Memory B cell (primary cell): ENCODE measurements around the gene ARHGAP32.

Experiments used
- ATAC-seq: fragments of 150-1000 bp; cut with Tn5 transposase; 2 replicates; pipeline ENCODE4 v1.10.0; 2021; ENCODE audit warnings: low read depth, mild to moderate bottlenecking, moderate library complexity
- DNase-seq, 2 donors: peaks; one replicate each; pipeline ENCODE4 v3.0.0; 2022; ENCODE audit warnings: low spot score in 2 of 2
- H3K27ac Mint-ChIP-seq: one replicate; pipeline ENCODE4 v1.8.0; 2022; ENCODE audit warnings: mild to moderate bottlenecking, moderate library complexity, mixed read lengths
- H3K27me3 Mint-ChIP-seq: one replicate; pipeline ENCODE4 v1.8.0; 2022; ENCODE audit warnings: mixed read lengths
- H3K36me3 Mint-ChIP-seq: one replicate; pipeline ENCODE4 v1.8.0; 2022; ENCODE audit warnings: mild to moderate bottlenecking, mixed read lengths
- H3K4me1 Mint-ChIP-seq: one replicate; pipeline ENCODE4 v1.8.0; 2022; ENCODE audit warnings: mixed read lengths
- H3K4me3 Mint-ChIP-seq: one replicate; pipeline ENCODE4 v1.8.0; 2022; ENCODE audit warnings: mild to moderate bottlenecking, moderate library complexity, mixed read lengths
- H3K9me3 Mint-ChIP-seq: one replicate; pipeline ENCODE4 v1.8.0; 2022; ENCODE audit warnings: mixed read lengths

ARHGAP32 gene

GRCh38 chr11:129192150-129192549 is at the start of gene ARHGAP32:
ARHGAP32 (minus strand) TSS chr11:129192325; CDS start chr11:129192198, 127 bp downstream.
- DNase-seq (no peak), ATAC-seq (no peak)
- Mint-ChIP-seq H3K9me3 (peaks cover 2% of the 10 kb centered on the region), H3K36me3 (no peaks in the 10 kb centered on the region), H3K27me3 (no peaks in the 10 kb centered on the region), H3K4me3 (no peak within 1 kb of the TSS), H3K4me1 (no peaks in the 10 kb centered on the region), H3K27ac (no peak within 1 kb of the TSS)

GRCh38 chr11:129239207-129239606 is 47.1 kb upstream of the ARHGAP32 start:
- DNase-seq (no peak), ATAC-seq (no peak)
- H3K27me3 Mint-ChIP-seq, result peaks cover 5% of the 10 kb centered on the region
- no peak overlapping the region for H3K27ac Mint-ChIP-seq
- H3K9me3 Mint-ChIP-seq, result peaks cover 2% of the 10 kb centered on the region
- no peaks in the 10 kb centered on the region for H3K36me3 Mint-ChIP-seq
- no peak overlapping the region for H3K4me3 Mint-ChIP-seq
- no peaks in the 10 kb centered on the region for H3K4me1 Mint-ChIP-seq

- Mint-ChIP-seq H3K4me3 (no peak overlapping the region), H3K9me3 (peaks cover 2% of the 10 kb centered on the region), H3K36me3 (no peaks in the 10 kb centered on the region), H3K27me3 (peaks cover 5% of the 10 kb centered on the region), H3K27ac (no peak overlapping the region), H3K4me1 (no peaks in the 10 kb centered on the region)
- no peak for ATAC-seq
- no peak for DNase-seq
Measured at GRCh38 chr11:129237880-129238638, 45.9 kb upstream of the ARHGAP32 start.

DNA sequence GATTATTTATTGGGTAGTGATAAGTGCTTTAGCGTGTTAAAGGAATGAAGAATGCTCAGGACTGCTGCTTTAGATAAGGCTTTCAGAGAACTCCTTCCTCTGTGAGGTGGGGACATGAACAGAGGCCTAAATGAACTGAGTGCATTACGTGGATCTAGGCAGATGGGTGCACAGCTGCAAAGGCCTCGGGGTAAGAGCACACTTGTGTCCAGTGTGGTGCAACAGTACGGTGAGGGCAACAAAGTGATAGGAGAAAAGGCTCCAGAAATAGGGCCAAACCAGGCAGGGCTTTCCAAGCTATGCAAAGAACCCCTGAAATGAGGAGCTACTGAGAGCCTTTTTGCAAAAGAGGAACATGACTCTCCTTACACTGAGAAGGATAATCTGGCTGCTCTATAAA is 45.3 kb upstream of the ARHGAP32 start:
- ATAC-seq (no peak), DNase-seq (no peak)
- H3K27me3 Mint-ChIP-seq, result peaks cover 3% of the 10 kb centered on the region
- H3K27ac Mint-ChIP-seq, result no peak overlapping the region
- H3K4me3 Mint-ChIP-seq, result no peak overlapping the region
- no peaks in the 10 kb centered on the region for H3K4me1 Mint-ChIP-seq
- peaks cover 2% of the 10 kb centered on the region for H3K9me3 Mint-ChIP-seq
- H3K36me3 Mint-ChIP-seq, result no peaks in the 10 kb centered on the region

DNA sequence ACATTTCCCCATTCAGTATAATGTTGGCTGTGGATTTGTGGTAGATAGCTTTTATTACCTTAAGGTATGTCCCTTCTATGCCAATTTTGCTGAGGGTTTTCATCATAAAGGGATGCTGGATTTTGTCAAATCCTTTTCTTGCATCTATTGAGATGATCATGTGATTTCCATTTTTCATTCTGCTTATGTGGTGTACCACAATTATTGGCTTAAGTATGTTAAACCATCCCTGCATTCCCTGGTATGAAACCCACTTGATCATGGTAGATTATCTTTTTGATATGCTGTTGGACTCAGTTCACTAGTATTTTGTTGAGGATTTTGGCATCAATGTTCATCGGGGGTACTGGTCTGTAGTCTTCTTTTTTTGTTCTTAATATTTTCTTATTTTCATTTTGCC is 44.7 kb upstream of the ARHGAP32 start:
- no peak overlapping the region for H3K4me3 Mint-ChIP-seq
- no peak for ATAC-seq
- DNase-seq, result no peak
- no peak overlapping the region for H3K27ac Mint-ChIP-seq
- no peaks in the 10 kb centered on the region for H3K36me3 Mint-ChIP-seq
- no peaks in the 10 kb centered on the region for H3K4me1 Mint-ChIP-seq
- peaks cover 3% of the 10 kb centered on the region for H3K27me3 Mint-ChIP-seq
- H3K9me3 Mint-ChIP-seq, result peaks cover 2% of the 10 kb centered on the region

GRCh38 chr11:129234978-129235377 is 42.9 kb upstream of the ARHGAP32 start:
- Mint-ChIP-seq H3K36me3 (no peaks in the 10 kb centered on the region), H3K4me3 (no peak overlapping the region), H3K9me3 (peaks cover 2% of the 10 kb centered on the region), H3K27ac (no peak overlapping the region), H3K4me1 (no peaks in the 10 kb centered on the region), H3K27me3 (peaks cover 3% of the 10 kb centered on the region)
- DNase-seq, result no peak
- ATAC-seq, result no peak

DNA sequence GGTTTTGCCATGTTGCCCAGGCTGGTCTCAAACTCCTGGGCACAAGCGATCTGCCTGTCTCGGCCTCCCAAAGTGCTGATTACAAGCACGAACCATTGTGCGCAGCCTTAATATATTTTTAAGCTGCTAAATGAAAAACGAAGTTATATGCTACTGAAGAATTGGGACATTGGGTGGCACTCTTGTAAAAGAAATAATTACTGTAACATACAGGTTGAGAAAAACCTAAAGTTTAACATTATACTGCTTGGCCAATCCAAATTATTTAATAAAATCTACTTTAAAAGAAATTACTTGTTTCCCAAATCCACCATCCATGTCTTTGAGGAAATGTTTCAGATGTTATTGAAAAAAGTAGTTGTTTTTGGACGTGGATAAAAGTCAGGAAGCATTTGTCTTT is 37.9 kb upstream of the ARHGAP32 start:
- H3K27ac Mint-ChIP-seq, result no peak overlapping the region
- H3K36me3 Mint-ChIP-seq, result peaks cover 6% of the 10 kb centered on the region
- no peaks in the 10 kb centered on the region for H3K4me1 Mint-ChIP-seq
- ATAC-seq, result no peak
- H3K9me3 Mint-ChIP-seq, result peaks cover 20% of the 10 kb centered on the region
- DNase-seq, result no peak
- no peaks in the 10 kb centered on the region for H3K27me3 Mint-ChIP-seq
- H3K4me3 Mint-ChIP-seq, result no peak overlapping the region

DNA sequence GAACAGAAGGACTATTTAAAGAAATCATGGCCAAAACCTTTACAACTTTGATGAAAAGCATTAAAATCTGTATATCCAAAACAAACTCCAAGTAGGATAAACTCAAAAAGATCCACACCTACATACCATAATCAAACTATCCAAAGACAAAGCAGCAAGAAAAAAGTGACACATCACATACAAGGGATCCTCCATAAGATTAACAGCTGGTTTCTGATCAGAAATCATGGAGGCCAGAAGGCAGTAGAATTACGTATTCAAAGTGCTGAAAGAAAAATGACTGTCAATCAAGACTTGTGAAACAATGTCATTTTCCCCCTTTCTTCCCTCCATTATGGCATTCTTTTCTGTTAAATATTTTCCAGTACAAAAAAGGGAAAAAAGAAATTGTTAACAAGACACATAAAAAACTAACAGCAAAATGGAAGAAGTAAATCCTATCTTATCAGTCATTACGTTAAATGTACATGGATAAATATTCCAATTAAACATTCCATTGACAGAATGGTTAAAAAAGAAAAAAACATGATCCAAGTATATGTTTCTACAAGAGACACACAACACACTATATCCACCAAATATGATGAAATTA is 34.2 kb upstream of the ARHGAP32 start:
- peaks cover 21% of the 10 kb centered on the region for H3K9me3 Mint-ChIP-seq
- H3K27ac Mint-ChIP-seq, result no peak overlapping the region
- no peak overlapping the region for H3K4me3 Mint-ChIP-seq
- no peaks in the 10 kb centered on the region for H3K4me1 Mint-ChIP-seq
- peaks cover 6% of the 10 kb centered on the region for H3K36me3 Mint-ChIP-seq
- peaks cover 2% of the 10 kb centered on the region for H3K27me3 Mint-ChIP-seq
- ATAC-seq (no peak), DNase-seq (no peak)

DNA sequence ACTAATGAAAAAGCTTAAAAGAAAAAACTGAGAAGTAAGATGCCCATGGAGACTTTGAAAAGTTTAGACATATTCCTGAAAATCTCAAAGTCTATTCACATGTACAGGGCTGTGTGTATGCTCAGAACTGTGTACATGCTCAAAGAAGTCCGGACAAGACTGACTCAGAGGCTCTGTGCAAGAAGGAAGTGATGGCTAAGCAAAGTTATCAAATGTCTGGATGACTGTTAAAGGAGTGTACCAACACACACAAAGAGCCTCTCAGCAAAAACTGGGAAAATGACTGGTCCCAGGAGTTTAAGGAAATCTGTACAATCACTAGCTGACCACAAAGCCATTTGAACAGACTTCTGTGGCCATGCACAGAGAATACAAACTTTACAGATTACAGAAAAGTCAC is 33.1 kb upstream of the ARHGAP32 start:
- no peaks in the 10 kb centered on the region for H3K4me1 Mint-ChIP-seq
- no peak overlapping the region for H3K4me3 Mint-ChIP-seq
- H3K27me3 Mint-ChIP-seq, result peaks cover 2% of the 10 kb centered on the region
- no peak for DNase-seq
- H3K27ac Mint-ChIP-seq, result no peak overlapping the region
- no peak for ATAC-seq
- peaks cover 21% of the 10 kb centered on the region for H3K9me3 Mint-ChIP-seq
- peaks cover 6% of the 10 kb centered on the region for H3K36me3 Mint-ChIP-seq

DNA sequence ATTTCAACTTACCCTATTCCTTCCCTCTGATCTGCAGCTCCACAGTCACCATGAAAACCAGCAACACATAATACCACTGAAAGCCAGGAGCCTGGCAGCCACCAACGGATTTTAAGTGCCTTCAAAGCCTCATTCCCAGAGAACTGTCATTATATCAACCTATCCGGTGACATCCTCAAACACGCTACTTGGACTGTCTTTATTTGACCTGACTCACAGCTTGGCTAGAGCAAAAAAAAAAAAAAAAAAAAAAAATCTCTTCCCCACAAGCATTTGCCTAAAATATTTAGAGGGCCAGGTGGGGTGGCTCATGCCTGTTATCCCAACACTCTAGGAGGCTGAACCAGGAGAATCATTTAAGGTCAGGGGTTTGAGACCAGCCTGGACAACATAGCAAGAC is 32.4 kb upstream of the ARHGAP32 start:
- H3K27me3 Mint-ChIP-seq, result peaks cover 2% of the 10 kb centered on the region
- ATAC-seq (no peak), DNase-seq (no peak)
- no peaks in the 10 kb centered on the region for H3K4me1 Mint-ChIP-seq
- peaks cover 21% of the 10 kb centered on the region for H3K9me3 Mint-ChIP-seq
- H3K36me3 Mint-ChIP-seq, result peaks cover 6% of the 10 kb centered on the region
- no peak overlapping the region for H3K27ac Mint-ChIP-seq
- no peak overlapping the region for H3K4me3 Mint-ChIP-seq

GRCh38 chr11:129223701-129224149 is 31.6 kb upstream of the ARHGAP32 start:
- Mint-ChIP-seq H3K27me3 (peaks cover 2% of the 10 kb centered on the region), H3K9me3 (peaks cover 21% of the 10 kb centered on the region), H3K27ac (no peak overlapping the region), H3K36me3 (peaks cover 6% of the 10 kb centered on the region), H3K4me3 (no peak overlapping the region), H3K4me1 (no peaks in the 10 kb centered on the region)
- DNase-seq (no peak), ATAC-seq (no peak)

- Mint-ChIP-seq H3K4me3 (no peak overlapping the region), H3K4me1 (no peaks in the 10 kb centered on the region), H3K36me3 (peaks cover 6% of the 10 kb centered on the region), H3K27ac (no peak overlapping the region), H3K9me3 (peaks cover 20% of the 10 kb centered on the region), H3K27me3 (peaks cover 2% of the 10 kb centered on the region)
- no peak for ATAC-seq
- DNase-seq, result no peak
Measured at GRCh38 chr11:129223260-129223659, 31.1 kb upstream of the ARHGAP32 start.

DNA sequence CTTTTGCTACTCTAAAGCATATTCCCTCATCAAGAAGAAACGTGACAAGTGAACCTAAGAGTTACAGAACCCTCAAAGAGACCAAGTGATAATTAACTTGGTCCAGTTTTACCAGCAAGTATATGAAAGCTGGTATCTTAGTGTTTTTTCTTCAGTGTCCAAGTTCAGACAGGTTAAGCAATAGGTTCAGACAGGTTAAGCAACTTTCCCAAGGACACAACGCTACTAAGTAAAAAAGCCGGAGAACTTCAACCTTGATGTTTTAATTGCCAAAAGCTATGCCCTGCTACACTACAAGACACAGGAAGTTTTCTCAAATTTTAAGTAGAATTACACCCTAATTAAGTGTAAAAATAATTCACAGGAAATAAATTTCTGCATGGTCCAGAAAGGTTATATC is 30.0 kb upstream of the ARHGAP32 start:
- H3K4me3 Mint-ChIP-seq, result no peak overlapping the region
- peaks cover 12% of the 10 kb centered on the region for H3K9me3 Mint-ChIP-seq
- peaks cover 2% of the 10 kb centered on the region for H3K27me3 Mint-ChIP-seq
- DNase-seq (no peak), ATAC-seq (no peak)
- peaks cover 6% of the 10 kb centered on the region for H3K36me3 Mint-ChIP-seq
- H3K27ac Mint-ChIP-seq, result no peak overlapping the region
- H3K4me1 Mint-ChIP-seq, result no peaks in the 10 kb centered on the region

DNA sequence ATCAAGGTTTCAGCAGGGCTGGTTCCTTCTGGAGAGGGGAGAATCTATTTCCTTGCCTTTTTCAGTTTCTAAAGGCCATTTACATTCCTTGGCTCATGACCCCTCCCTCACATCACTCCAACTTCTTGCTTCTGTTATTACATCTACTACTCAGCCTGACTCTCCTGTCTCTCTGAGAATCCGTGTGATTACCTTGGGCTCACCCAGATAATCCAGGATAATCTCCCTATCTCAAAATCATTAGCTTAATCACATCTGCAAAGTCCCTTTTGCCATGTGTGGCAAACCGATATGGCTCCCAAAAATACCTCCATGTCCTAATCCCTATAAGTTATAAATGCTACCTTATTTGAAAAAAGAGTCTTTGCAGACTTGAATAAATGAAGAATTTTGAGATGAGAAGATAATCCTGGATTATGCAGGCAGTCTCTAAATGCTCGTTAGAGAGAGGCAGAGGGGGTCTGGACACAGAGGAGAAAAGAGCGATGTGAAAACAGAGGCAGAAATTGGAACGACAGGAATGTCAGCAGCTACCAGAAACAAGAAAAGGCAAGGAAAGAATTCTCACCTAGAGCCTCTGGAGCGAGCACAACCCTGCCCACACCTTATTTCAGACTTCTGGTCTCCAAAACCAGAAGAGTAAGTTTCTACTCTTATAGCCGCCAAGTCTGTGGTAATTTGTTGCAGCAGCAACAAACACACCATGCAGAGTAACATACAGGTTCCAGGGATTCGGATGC is 23.6 kb upstream of the ARHGAP32 start:
- Mint-ChIP-seq H3K36me3 (peaks cover 2% of the 10 kb centered on the region), H3K9me3 (peaks cover 4% of the 10 kb centered on the region), H3K27ac (no peak overlapping the region), H3K27me3 (no peaks in the 10 kb centered on the region), H3K4me1 (no peaks in the 10 kb centered on the region), H3K4me3 (no peak overlapping the region)
- DNase-seq, result no peak
- ATAC-seq, result no peak
